H9 (cell line): ENCODE measurements around the gene FBN2. TPM values are rescaled to one million over a fixed set of nuclear protein-coding genes. Genes with fewer than 3 reads are reported as not detected.

Experiments
- DNase-seq: peaks from one replicate; pipeline ENCODE4 v3.0.0-alpha.2; 2017
- H2AFZ ChIP-seq: one replicate; pipeline ENCODE4 v1.6.1; 2013; ENCODE audit warnings: mild to moderate bottlenecking, low read length, control low read depth, moderate library complexity
- H2AK5ac ChIP-seq: 2 replicates; pipeline ENCODE4 v1.6.1; 2013; ENCODE audit warnings: low read length, control low read depth, mixed read lengths; ENCODE audit not compliant: insufficient read length
- H2BK120ac ChIP-seq: one replicate; pipeline ENCODE4 v1.6.1; 2013; ENCODE audit warnings: low read depth, mild to moderate bottlenecking, low read length, control low read depth, inconsistent platforms; ENCODE audit not compliant: poor library complexity, severe bottlenecking
- H2BK12ac ChIP-seq: 2 replicates; pipeline ENCODE4 v1.6.1; 2013; ENCODE audit warnings: low read length, control low read depth, mixed read lengths, low read depth; ENCODE audit not compliant: insufficient read length
- H2BK15ac ChIP-seq: 2 replicates; pipeline ENCODE4 v1.6.1; 2013; ENCODE audit warnings: low read depth, low read length, control low read depth
- H2BK20ac ChIP-seq: one replicate; pipeline ENCODE4 v1.6.1; 2013; ENCODE audit warnings: low read depth, mild to moderate bottlenecking, low read length, control low read depth, inconsistent platforms; ENCODE audit not compliant: poor library complexity, severe bottlenecking
- H2BK5ac ChIP-seq: 2 replicates; pipeline ENCODE4 v1.6.1; 2013; ENCODE audit warnings: low read length, control low read depth, mixed read lengths; ENCODE audit not compliant: insufficient read length
- H3K14ac ChIP-seq: 2 replicates; pipeline ENCODE4 v1.6.1; 2013; ENCODE audit warnings: low read length, control low read depth; ENCODE audit not compliant: insufficient read depth
- H3K18ac ChIP-seq: 2 replicates; pipeline ENCODE4 v1.6.1; 2013; ENCODE audit warnings: low read depth, mild to moderate bottlenecking, mixed read lengths, low read length, control low read depth; ENCODE audit not compliant: insufficient read length
- H3K23ac ChIP-seq: 2 replicates; pipeline ENCODE4 v1.6.1; 2013; ENCODE audit warnings: low read length, control low read depth, mixed read lengths, low read depth; ENCODE audit not compliant: insufficient read length
- H3K23me2 ChIP-seq: 2 replicates; pipeline ENCODE4 v1.6.1; 2013; ENCODE audit warnings: low read depth, mild to moderate bottlenecking, mixed read lengths, low read length, control low read depth; ENCODE audit not compliant: insufficient read length, poor library complexity, severe bottlenecking
- H3K27ac ChIP-seq: 2 replicates; pipeline ENCODE4 v1.5.1; 2013; ENCODE audit warnings: low read length, control low read depth, mixed read lengths, low read depth; ENCODE audit not compliant: insufficient read length
- H3K27me3 ChIP-seq: 2 replicates; pipeline ENCODE4 v1.6.1; 2013; ENCODE audit warnings: low read length, control low read depth, inconsistent platforms; ENCODE audit not compliant: insufficient read depth
- H3K4ac ChIP-seq: 2 replicates; pipeline ENCODE4 v1.6.1; 2013; ENCODE audit warnings: low read depth, mild to moderate bottlenecking, control low read depth, inconsistent platforms, low read length, moderate library complexity
- H3K4me1 ChIP-seq: 2 replicates; pipeline ENCODE4 v1.6.1; 2013; ENCODE audit warnings: low read length, control low read depth, inconsistent platforms; ENCODE audit not compliant: insufficient read depth
- H3K4me2 ChIP-seq: 2 replicates; pipeline ENCODE4 v1.6.1; 2013; ENCODE audit warnings: low read length, control low read depth, mixed read lengths; ENCODE audit not compliant: insufficient read length, insufficient read depth
- H3K56ac ChIP-seq: 2 replicates; pipeline ENCODE4 v1.6.1; 2013; ENCODE audit warnings: low read depth, mild to moderate bottlenecking, mixed read lengths, low read length, control low read depth; ENCODE audit not compliant: insufficient read length
- H3K79me1 ChIP-seq: 2 replicates; pipeline ENCODE4 v1.6.1; 2013; ENCODE audit warnings: low read depth, mild to moderate bottlenecking, moderate library complexity, low read length, control low read depth, inconsistent platforms; ENCODE audit not compliant: insufficient read depth, poor library complexity, severe bottlenecking
- H3K79me2 ChIP-seq: 2 replicates; pipeline ENCODE4 v1.6.1; 2013; ENCODE audit warnings: low read length, control low read depth, inconsistent platforms; ENCODE audit not compliant: insufficient read depth
- H3K9ac ChIP-seq: 2 replicates; pipeline ENCODE4 v1.6.1; 2013; ENCODE audit warnings: low read length, control low read depth, mixed read lengths; ENCODE audit not compliant: insufficient read length; ENCODE audit errors: extremely low read depth
- H3K9me3 ChIP-seq: one replicate; pipeline ENCODE4 v1.6.1; 2013; ENCODE audit warnings: low read depth, low read length, inconsistent platforms; ENCODE audit not compliant: control insufficient read depth
- H3T11ph ChIP-seq: one replicate; pipeline ENCODE4 v1.6.1; 2013; ENCODE audit warnings: mild to moderate bottlenecking, low read length, control low read depth, inconsistent platforms
- H4K20me1 ChIP-seq: one replicate; pipeline ENCODE4 v1.6.1; 2013; ENCODE audit not compliant: control insufficient read depth, insufficient read length, insufficient read depth
- H4K5ac ChIP-seq: 2 replicates; pipeline ENCODE4 v1.6.1; 2013; ENCODE audit warnings: low read depth, mild to moderate bottlenecking, mixed read lengths, low read length, control low read depth; ENCODE audit not compliant: insufficient read length
- H4K8ac ChIP-seq: replicated peaks from 2 replicates; pipeline ENCODE4 v1.6.1; 2013; ENCODE audit warnings: low read length, control low read depth, mixed read lengths, low read depth; ENCODE audit not compliant: insufficient read length
- H4K91ac ChIP-seq: 2 replicates; pipeline ENCODE4 v1.6.1; 2013; ENCODE audit warnings: low read depth, mild to moderate bottlenecking, moderate library complexity, mixed read lengths, low read length, control low read depth; ENCODE audit not compliant: insufficient read length
- H3K27ac Mint-ChIP-seq, 3 experiments: 2 replicates in 2 of 3; 3 replicates in 1 of 3; pipeline ENCODE4 v1.8.0; 2020 to 2021; ENCODE audit warnings: mixed read lengths in 3 of 3, mild to moderate bottlenecking in 1 of 3, moderate library complexity in 1 of 3
- H3K27me3 Mint-ChIP-seq: 2 replicates; pipeline ENCODE4 v1.8.0; 2021; ENCODE audit warnings: low read depth, mild to moderate bottlenecking, moderate library complexity, mixed read lengths
- H3K36me3 Mint-ChIP-seq, 3 experiments: 2 replicates in 2 of 3; 3 replicates in 1 of 3; pipeline ENCODE4 v1.8.0; 2020 to 2021; ENCODE audit warnings: low read depth in 3 of 3, mixed read lengths in 3 of 3; ENCODE audit not compliant: insufficient read depth in 1 of 3
- H3K4me1 Mint-ChIP-seq, 2 experiments: 2 replicates each; pipeline ENCODE4 v1.8.0; 2020; ENCODE audit warnings: mixed read lengths in 2 of 2
- H3K4me3 Mint-ChIP-seq, 2 experiments: 2 replicates in 1 of 2; 3 replicates in 1 of 2; pipeline ENCODE4 v1.8.0; 2020 to 2021; ENCODE audit warnings: mild to moderate bottlenecking in 2 of 2, mixed read lengths in 2 of 2, moderate library complexity in 1 of 2
- H3K9me3 Mint-ChIP-seq, 2 experiments: 2 replicates in 1 of 2; 3 replicates in 1 of 2; pipeline ENCODE4 v1.8.0; 2020; ENCODE audit warnings: mild to moderate bottlenecking in 2 of 2, mixed read lengths in 2 of 2, moderate library complexity in 1 of 2
- CTCF ChIP-seq: fragments of 200-600 bp; sonication (generic); conservative IDR thresholded peaks from 3 replicates; pipeline ENCODE4 v1.8.0; 2021; ENCODE audit warnings: antibody characterized with exemption, mild to moderate bottlenecking
- WGBS: extraction: QIAGEN DNeasy Blood & Tissue Kit; methylation state at CpG from one replicate; pipeline ENCODE4 v1.1.7; 2013; ENCODE audit warnings: missing lambda C conversion rate, low lambda C conversion rate, mixed read lengths; ENCODE audit not compliant: insufficient read length; ENCODE audit errors: extremely low coverage; 5-methylcytosine and 5-hydroxymethylcytosine counted together
- total RNA-seq: library from RNA; stranded (reverse); gene quantifications from 2 replicates; pipeline ENCODE4 v1.2.1, GENCODE V29; 2021

Gene FBN2
- total RNA-seq, 1 experiment from 2014 or later = 8.3 TPM

GRCh38 chr5:128237000-128237399 is 301.0 kb downstream of the FBN2 start:
- Histone ChIP-seq H3K27ac (no peak overlapping the region), H3K9ac (no peak overlapping the region), H2BK15ac (no peak overlapping the region), H3K4me2 (no peak overlapping the region), H2BK20ac (no peak overlapping the region), H2BK120ac (no peak overlapping the region), H3K23me2 (no peaks in the 10 kb centered on the region), H3K4me1 (no peaks in the 10 kb centered on the region), H3K56ac (no peak overlapping the region), H4K91ac (no peak overlapping the region), H3K23ac (no peak overlapping the region), H3K18ac (no peak overlapping the region), H4K8ac (no peak overlapping the region), H2AK5ac (no peak overlapping the region), H3T11ph (no peak overlapping the region), H4K20me1 (no peaks in the 10 kb centered on the region), H2BK12ac (no peak overlapping the region), H4K5ac (no peak overlapping the region), H3K14ac (no peak overlapping the region), H3K4ac (no peak overlapping the region), H3K9me3 (no peaks in the 10 kb centered on the region), H2BK5ac (no peak overlapping the region), H3K27me3 (no peaks in the 10 kb centered on the region), H2AFZ (no peak overlapping the region), H3K79me1 (no peaks in the 10 kb centered on the region), H3K79me2 (no peaks in the 10 kb centered on the region)
- H3K27me3 Mint-ChIP-seq = no peaks in the 10 kb centered on the region
- H3K4me3 Mint-ChIP-seq = no peak overlapping the region
- no CpG with 5 or more reads among the region's 2 CpGs for WGBS
- no peak for TF ChIP-seq CTCF
- H3K27ac Mint-ChIP-seq = no peak overlapping the region
- no peaks in the 10 kb centered on the region for H3K9me3 Mint-ChIP-seq
- peaks cover 10 to 13% of the 10 kb centered on the region in 2 experiments for H3K4me1 Mint-ChIP-seq
- no peak for DNase-seq
- H3K36me3 Mint-ChIP-seq = no peaks in the 10 kb centered on the region
